ENCODE data around the gene WDR18. TPM values are rescaled to one million over a fixed set of nuclear protein-coding genes. Genes with fewer than 3 reads are reported as not detected.

WDR18 gene
- total RNA-seq, 1 donor from 2014 or later: 66.5 TPM

DNA sequence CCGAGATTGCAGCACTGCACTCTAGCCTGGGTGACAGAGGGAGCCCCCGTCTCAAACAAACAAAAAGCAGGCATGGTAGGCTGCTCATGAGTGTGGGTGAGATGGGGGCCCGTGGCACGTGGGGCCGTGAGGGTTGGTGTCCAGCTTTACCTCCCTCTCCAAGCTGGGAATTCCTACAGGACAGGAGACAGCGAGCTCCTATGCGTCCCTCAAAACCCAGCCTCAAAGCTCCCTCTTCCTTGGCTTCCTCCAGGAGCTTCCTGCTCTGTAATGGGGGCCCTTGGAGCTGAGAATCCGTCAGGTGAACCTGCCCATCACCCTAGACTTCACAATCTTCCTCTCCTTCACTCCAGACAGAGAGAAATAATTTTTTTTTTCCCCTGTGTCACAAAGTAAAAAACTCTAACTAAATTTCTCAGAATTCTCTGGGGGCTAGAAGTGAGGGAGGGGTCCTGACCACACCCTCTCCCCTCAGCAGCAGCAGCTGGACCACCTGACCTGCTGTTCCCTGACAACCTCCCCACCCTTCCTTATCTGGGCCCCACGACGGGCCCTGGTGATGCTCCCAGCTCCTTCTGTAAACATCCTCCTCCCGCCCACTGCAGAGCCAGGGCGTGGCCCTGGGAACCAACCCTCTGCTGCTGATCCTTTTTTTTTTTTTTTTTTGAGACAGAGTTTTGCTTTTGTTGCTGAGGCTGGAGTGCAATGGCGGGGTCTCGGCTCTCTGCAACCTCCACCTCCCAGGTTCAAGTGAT, 22.1 kb upstream of the WDR18 start:
- H3K4me3 Mint-ChIP-seq: no peak overlapping the region
- POLR2A ChIA-PET: interaction anchor here (0.7 kb wide), 1 partner anchor 319 kb away, joined by 4 read pairs; no protein-coding TSS in a partner anchor

DNA sequence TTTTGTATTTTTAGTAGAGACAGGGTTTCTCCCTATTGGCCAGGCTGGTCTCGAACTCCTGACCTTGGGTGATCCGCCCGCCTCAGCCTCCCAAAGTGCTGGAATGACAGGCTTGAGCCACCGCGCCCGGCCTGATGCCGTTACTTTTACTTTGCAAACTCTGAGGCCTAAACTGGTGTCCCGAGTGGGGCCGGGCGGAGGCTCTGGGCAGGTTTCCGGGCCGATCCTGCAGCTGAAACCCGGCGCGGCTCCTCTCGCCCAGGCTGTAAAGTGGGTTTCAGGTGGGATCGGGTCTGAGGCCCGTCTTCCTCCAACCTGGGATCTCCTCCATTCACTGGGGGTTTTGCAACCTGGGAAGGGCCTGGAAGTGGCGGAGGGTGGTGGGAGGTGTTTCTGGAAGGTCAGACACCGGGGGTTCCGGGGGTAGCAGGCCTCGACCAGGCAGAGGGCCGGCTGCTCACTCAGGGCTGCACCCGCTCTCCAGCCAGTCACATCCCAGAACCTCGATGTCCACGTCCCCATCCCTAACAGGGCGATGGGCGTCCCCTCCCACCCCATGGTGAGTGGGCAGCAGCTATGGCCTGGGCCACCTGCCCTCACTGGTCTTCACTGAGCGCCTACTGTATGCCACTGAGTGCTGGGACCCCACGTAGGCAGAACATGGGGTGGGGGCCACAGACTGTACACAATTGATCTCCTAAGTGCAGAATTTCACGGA, 21.3 kb upstream of the WDR18 start:
- Mint-ChIP-seq H3K27me3 (no peaks in the 10 kb centered on the region), H3K36me3 (ENCODE audit: low read depth) (peaks cover 45% of the 10 kb centered on the region), H3K4me3 (no peak overlapping the region), H3K27ac (no peak overlapping the region), H3K4me1 (peaks cover 2% of the 10 kb centered on the region), H3K9me3 (no peaks in the 10 kb centered on the region)
- DNase-seq (no peak), ATAC-seq (ENCODE audit: low read depth) (no peak)
- TF ChIP-seq, protein P1, sequence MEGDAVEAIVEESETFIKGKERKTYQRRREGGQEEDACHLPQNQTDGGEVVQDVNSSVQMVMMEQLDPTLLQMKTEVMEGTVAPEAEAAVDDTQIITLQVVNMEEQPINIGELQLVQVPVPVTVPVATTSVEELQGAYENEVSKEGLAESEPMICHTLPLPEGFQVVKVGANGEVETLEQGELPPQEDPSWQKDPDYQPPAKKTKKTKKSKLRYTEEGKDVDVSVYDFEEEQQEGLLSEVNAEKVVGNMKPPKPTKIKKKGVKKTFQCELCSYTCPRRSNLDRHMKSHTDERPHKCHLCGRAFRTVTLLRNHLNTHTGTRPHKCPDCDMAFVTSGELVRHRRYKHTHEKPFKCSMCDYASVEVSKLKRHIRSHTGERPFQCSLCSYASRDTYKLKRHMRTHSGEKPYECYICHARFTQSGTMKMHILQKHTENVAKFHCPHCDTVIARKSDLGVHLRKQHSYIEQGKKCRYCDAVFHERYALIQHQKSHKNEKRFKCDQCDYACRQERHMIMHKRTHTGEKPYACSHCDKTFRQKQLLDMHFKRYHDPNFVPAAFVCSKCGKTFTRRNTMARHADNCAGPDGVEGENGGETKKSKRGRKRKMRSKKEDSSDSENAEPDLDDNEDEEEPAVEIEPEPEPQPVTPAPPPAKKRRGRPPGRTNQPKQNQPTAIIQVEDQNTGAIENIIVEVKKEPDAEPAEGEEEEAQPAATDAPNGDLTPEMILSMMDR (IDR thresholded peaks at IDR 0.05): no peak
- ChIA-PET CTCF (no interaction called here), POLR2A (interaction anchor here (0.5 to 0.7 kb wide), 2 partner anchors 10 to 320 kb away, joined by 4 to 5 read pairs; no protein-coding TSS in a partner anchor)
- intact Hi-C loops (cut with micrococcal nuclease): no loop called here

More for the DNA sequence above, 22.1 kb upstream of the WDR18 start:
- Mint-ChIP-seq H3K4me1 (peaks cover 2% of the 10 kb centered on the region), H3K36me3 (ENCODE audit: low read depth) (peaks cover 40% of the 10 kb centered on the region), H3K27me3 (no peaks in the 10 kb centered on the region), H3K27ac (no peak overlapping the region), H3K9me3 (no peaks in the 10 kb centered on the region)
- no peak for DNase-seq
- intact Hi-C loops (cut with micrococcal nuclease): no loop called here
- no peak for ATAC-seq (ENCODE audit: low read depth)
- TF ChIP-seq, protein P1 (IDR thresholded peaks at IDR 0.05): no peak
- CTCF ChIA-PET: no interaction called here

DNA sequence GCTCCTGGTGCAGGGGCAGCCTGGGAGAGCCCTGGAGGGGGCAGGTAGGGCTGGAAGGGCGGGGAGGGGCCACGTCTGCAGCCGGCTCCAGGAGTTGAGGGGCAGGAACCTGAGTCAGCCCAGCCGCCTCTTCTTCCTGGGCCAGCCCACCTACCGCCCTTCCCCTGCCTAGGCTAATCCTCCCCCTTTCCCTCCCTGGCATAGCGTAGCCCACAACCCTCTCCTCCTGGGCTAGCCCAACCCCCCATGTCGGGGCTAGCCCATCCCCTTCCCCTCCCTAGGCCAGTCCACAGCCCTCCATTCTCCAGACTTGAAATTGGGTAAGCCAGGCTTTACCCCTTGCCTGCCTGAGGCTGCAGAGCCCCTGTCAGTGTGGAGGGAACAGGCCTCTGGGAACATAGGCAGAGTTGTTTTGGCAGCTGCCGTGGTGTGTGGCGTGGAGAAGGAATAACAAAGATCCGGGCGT, 20.6 kb upstream of the WDR18 start:
- Mint-ChIP-seq H3K27ac (no peak overlapping the region), H3K4me1 (peaks cover 2% of the 10 kb centered on the region), H3K4me3 (no peak overlapping the region), H3K36me3 (ENCODE audit: low read depth) (peaks cover 48% of the 10 kb centered on the region), H3K27me3 (no peaks in the 10 kb centered on the region), H3K9me3 (no peaks in the 10 kb centered on the region)
- intact Hi-C loops (cut with micrococcal nuclease): no loop called here
- DNase-seq: no peak
- ATAC-seq (ENCODE audit: low read depth): no peak
- CTCF ChIA-PET: no interaction called here
- TF ChIP-seq, protein P1 (IDR thresholded peaks at IDR 0.05): no peak
- POLR2A ChIA-PET: no interaction called here

DNA sequence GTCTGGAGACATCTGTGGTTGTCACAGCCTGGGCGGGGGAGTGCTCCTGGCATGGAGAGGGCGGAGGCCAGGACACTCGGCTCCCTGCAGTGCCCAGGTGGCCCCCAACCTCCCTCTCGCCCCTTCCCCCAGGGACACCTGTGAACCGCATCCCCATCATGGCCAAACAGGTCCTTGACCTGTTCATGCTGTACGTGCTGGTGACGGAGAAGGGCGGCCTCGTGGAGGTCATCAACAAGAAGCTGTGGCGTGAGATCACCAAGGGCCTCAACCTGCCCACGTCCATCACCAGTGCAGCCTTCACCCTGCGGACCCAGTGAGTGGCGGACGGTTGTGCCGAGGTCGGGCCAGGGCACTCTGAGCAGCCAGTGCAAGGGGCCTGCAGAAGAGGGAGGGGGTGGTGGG, 20.0 kb upstream of the WDR18 start:
- no peak for DNase-seq
- ChIA-PET POLR2A (no interaction called here), CTCF (no interaction called here)

More for the DNA sequence above, 20.0 kb upstream of the WDR18 start:
- TF ChIP-seq, protein P1 (IDR thresholded peaks at IDR 0.05): no peak
- ATAC-seq (ENCODE audit: low read depth): no peak
- H3K27me3 Mint-ChIP-seq: no peaks in the 10 kb centered on the region
- peaks cover 49% of the 10 kb centered on the region for H3K36me3 Mint-ChIP-seq (ENCODE audit: low read depth)
- H3K27ac Mint-ChIP-seq: no peak overlapping the region
- no peaks in the 10 kb centered on the region for H3K9me3 Mint-ChIP-seq
- intact Hi-C loops (cut with micrococcal nuclease): no loop called here
- peaks cover 2% of the 10 kb centered on the region for H3K4me1 Mint-ChIP-seq
- no peak overlapping the region for H3K4me3 Mint-ChIP-seq
